IMR-90 (cell line): ENCODE data around the gene PKIG. TPM values are rescaled to one million over a fixed set of nuclear protein-coding genes. Genes with fewer than 3 reads are reported as not detected.

ENCODE experiments used
- ATAC-seq: fragments of 200-7000 bp; cut with Tn5 transposase; 2 replicates; pipeline ENCODE4 v1.9.1; 2020; ENCODE audit warnings: low read depth, mild to moderate bottlenecking, moderate library complexity
- BruUV-seq: library from RNA; stranded (reverse); fragments of 400-500 nt; replicated peaks from 2 replicates; lab custom pipeline; 2021; lab: Mats Ljungman, UMichigan
- CTCF ChIA-PET: fragments of 300-600 bp; formaldehyde crosslinking; extraction: SDS; loops from one replicate; lab custom pipeline; 2021; ENCODE audit warnings: antibody characterized with exemption; lab: Yijun Ruan, JAX
- POLR2A ChIA-PET: fragments of 300-600 bp; sonication (Branson Sonifier 250); formaldehyde crosslinking; loops from one replicate; lab custom pipeline; 2022; ENCODE audit warnings: antibody characterized with exemption; ENCODE audit not compliant: unreplicated experiment; lab: Charles Lee
- DNase-seq: peaks from one replicate; pipeline ENCODE4 v3.0.0; 2013
- H2AFZ ChIP-seq: replicated peaks from 2 replicates; pipeline ENCODE3; 2013; ENCODE audit warnings: low read length, mild to moderate bottlenecking; ENCODE audit not compliant: poor library complexity
- H2AK5ac ChIP-seq: 2 replicates; pipeline ENCODE4 v1.6.1; 2013; ENCODE audit warnings: low read depth, low read length, inconsistent platforms
- H2AK9ac ChIP-seq: replicated peaks from 2 replicates; pipeline ENCODE3; 2013; ENCODE audit warnings: mild to moderate bottlenecking, low read depth, low read length, moderate library complexity; ENCODE audit not compliant: poor library complexity
- H2BK120ac ChIP-seq: 2 replicates; pipeline ENCODE4 v1.6.1; 2013; ENCODE audit warnings: low read depth, low read length, inconsistent platforms
- H2BK15ac ChIP-seq: 3 replicates; pipeline ENCODE4 v1.6.1; 2013; ENCODE audit warnings: low read depth, low read length, inconsistent platforms
- H2BK20ac ChIP-seq: 2 replicates; pipeline ENCODE4 v1.6.1; 2013; ENCODE audit warnings: low read depth, mild to moderate bottlenecking, inconsistent platforms, low read length, moderate library complexity
- H2BK5ac ChIP-seq: 2 replicates; pipeline ENCODE4 v1.6.1; 2013; ENCODE audit warnings: mild to moderate bottlenecking, low read depth, low read length, inconsistent platforms; ENCODE audit not compliant: poor library complexity, severe bottlenecking
- H3K14ac ChIP-seq: replicated peaks from 2 replicates; pipeline ENCODE4 v1.6.1; 2013; ENCODE audit warnings: low read depth, low read length, inconsistent platforms
- H3K18ac ChIP-seq: 2 replicates; pipeline ENCODE4 v1.6.1; 2013; ENCODE audit warnings: low read depth, low read length, control low read depth
- H3K23ac ChIP-seq: 2 replicates; pipeline ENCODE4 v1.6.1; 2013; ENCODE audit warnings: low read depth, low read length, inconsistent platforms
- H3K27ac ChIP-seq: 2 replicates; pipeline ENCODE4 v1.5.1; 2013; ENCODE audit warnings: mild to moderate bottlenecking, control low read depth, low read length; ENCODE audit not compliant: insufficient read depth
- H3K27me3 ChIP-seq: 2 replicates; pipeline ENCODE4 v1.6.1; 2013; ENCODE audit warnings: low read length; ENCODE audit not compliant: control insufficient read depth, insufficient read depth
- H3K36me3 ChIP-seq: 2 replicates; pipeline ENCODE4 v1.6.1; 2013; ENCODE audit warnings: low read length, mixed read lengths; ENCODE audit not compliant: control insufficient read depth, insufficient read depth
- H3K4ac ChIP-seq: 2 replicates; pipeline ENCODE4 v1.6.1; 2013; ENCODE audit warnings: low read depth, low read length, inconsistent platforms
- H3K4me1 ChIP-seq: 2 replicates; pipeline ENCODE4 v1.6.1; 2013; ENCODE audit warnings: low read length, mixed read lengths; ENCODE audit not compliant: control insufficient read depth, insufficient read depth
- H3K4me2 ChIP-seq: 2 replicates; pipeline ENCODE4 v1.6.1; 2013; ENCODE audit warnings: low read depth, mild to moderate bottlenecking, control low read depth, low read length, moderate library complexity
- H3K4me3 ChIP-seq: 2 replicates; pipeline ENCODE4 v1.5.1; 2013; ENCODE audit warnings: low read depth, mild to moderate bottlenecking, control low read depth, low read length, moderate library complexity; ENCODE audit not compliant: insufficient read depth
- H3K56ac ChIP-seq: 2 replicates; pipeline ENCODE4 v1.6.1; 2013; ENCODE audit warnings: low read length, inconsistent platforms; ENCODE audit not compliant: insufficient read depth; ENCODE audit errors: extremely low read depth
- H3K79me1 ChIP-seq, 2 experiments: 2 replicates each; pipeline ENCODE4 v1.6.1; 2013; ENCODE audit warnings: low read length in 2 of 2, inconsistent platforms in 1 of 2, low read depth in 1 of 2
- H3K9ac ChIP-seq: 2 replicates; pipeline ENCODE4 v1.6.1; 2013; ENCODE audit warnings: low read depth, low read length, control low read depth
- H3K9me1 ChIP-seq: 2 replicates; pipeline ENCODE4 v1.6.1; 2013; ENCODE audit warnings: low read length, inconsistent platforms; ENCODE audit not compliant: insufficient read depth
- H3K9me3 ChIP-seq: 2 replicates; pipeline ENCODE4 v1.6.1; 2013; ENCODE audit warnings: low read length; ENCODE audit not compliant: control insufficient read depth, insufficient read depth
- H4K20me1 ChIP-seq: 2 replicates; pipeline ENCODE4 v1.6.1; 2013; ENCODE audit warnings: low read length, inconsistent platforms; ENCODE audit not compliant: insufficient read depth
- H4K5ac ChIP-seq: 2 replicates; pipeline ENCODE4 v1.6.1; 2013; ENCODE audit warnings: mild to moderate bottlenecking, low read depth, low read length, control low read depth
- H4K8ac ChIP-seq, 2 experiments: 2 replicates each; pipeline ENCODE4 v1.6.1; 2013; ENCODE audit warnings: low read depth in 2 of 2, low read length in 2 of 2, control low read depth in 1 of 2, inconsistent platforms in 1 of 2
- H4K91ac ChIP-seq: 2 replicates; pipeline ENCODE4 v1.6.1; 2013; ENCODE audit warnings: low read depth, low read length, inconsistent platforms; ENCODE audit not compliant: insufficient read depth
- BHLHE40 ChIP-seq: fragments of 150-350 bp; IDR thresholded peaks from 2 replicates; pipeline ENCODE4 v1.6.1; 2016; ENCODE audit warnings: mild to moderate bottlenecking, low read depth, low read length
- CEBPB ChIP-seq: IDR thresholded peaks from 2 replicates; pipeline ENCODE4 v1.6.1; 2012; ENCODE audit warnings: low read depth, low read length, improper control_type of control experiment
- CHD1 ChIP-seq: IDR thresholded peaks from 2 replicates; pipeline ENCODE4 v1.6.1; 2012; ENCODE audit warnings: low read depth, low read length, improper control_type of control experiment
- FOS ChIP-seq: fragments of 150-350 bp; IDR thresholded peaks from 2 replicates; pipeline ENCODE4 v1.6.1; 2016; ENCODE audit warnings: low read depth, low read length
- MAFK ChIP-seq: IDR thresholded peaks from 2 replicates; pipeline ENCODE4 v1.6.1; 2012; ENCODE audit warnings: low read depth, low read length, improper control_type of control experiment
- MAZ ChIP-seq: IDR thresholded peaks from 2 replicates; pipeline ENCODE4 v1.6.1; 2012; ENCODE audit warnings: low read depth, mild to moderate bottlenecking, low read length, improper control_type of control experiment, moderate library complexity, borderline replicate concordance
- MXI1 ChIP-seq: IDR thresholded peaks from 2 replicates; pipeline ENCODE4 v1.6.1; 2012; ENCODE audit warnings: low read depth, mild to moderate bottlenecking, low read length, moderate library complexity, borderline replicate concordance
- NFE2L2 ChIP-seq: fragments of 150-350 bp; IDR thresholded peaks from 2 replicates; pipeline ENCODE4 v1.6.1; 2016; ENCODE audit warnings: low read depth, mild to moderate bottlenecking, low read length
- POLR2A ChIP-seq: IDR thresholded peaks from 2 replicates; pipeline ENCODE4 v1.6.1; 2012; ENCODE audit warnings: mild to moderate bottlenecking, low read depth, low read length
- RAD21 ChIP-seq: IDR thresholded peaks from 2 replicates; pipeline ENCODE4 v1.6.1; 2012; ENCODE audit warnings: low read length, improper control_type of control experiment
- RCOR1 ChIP-seq: IDR thresholded peaks from 2 replicates; pipeline ENCODE4 v1.6.1; 2012; ENCODE audit warnings: mild to moderate bottlenecking, low read length, improper control_type of control experiment; ENCODE audit not compliant: insufficient replicate concordance
- RFX5 ChIP-seq: IDR thresholded peaks from 2 replicates; pipeline ENCODE4 v1.8.0; 2012; ENCODE audit warnings: low read depth, mild to moderate bottlenecking, low read length, moderate library complexity
- SMC3 ChIP-seq: fragments of 150-350 bp; IDR thresholded peaks from 2 replicates; pipeline ENCODE4 v1.6.1; 2016; ENCODE audit warnings: low read depth, mild to moderate bottlenecking, antibody characterized with exemption, low read length, moderate library complexity
- WGBS, 2 experiments: methylation state at CpG; one replicate each; pipeline versions ENCODE4 v1.1.5 to v1.1.7; 2013; ENCODE audit warnings: missing lambda C conversion rate in 2 of 2; ENCODE audit not compliant: insufficient read length in 1 of 2; ENCODE audit errors: extremely low coverage in 2 of 2; 5-methylcytosine and 5-hydroxymethylcytosine counted together
- dilution Hi-C: fragments of 300-500 bp; cut with HindIII; formaldehyde crosslinking; loops from one replicate; pipeline ENCODE4 v1.14.3; 2018; ENCODE audit warnings: low sequenced_read_pairs; ENCODE audit not compliant: unreplicated experiment
- in situ Hi-C: fragments of 300-500 bp; cut with MboI; formaldehyde crosslinking; loops from 3 replicates; pipeline ENCODE4 v1.14.3; 2019; ENCODE audit warnings: low sequenced_read_pairs, inconsistent platforms, mixed read lengths
- intact Hi-C: fragments of 100-400 bp; cut with micrococcal nuclease; formaldehyde crosslinking; loops from 2 replicates; pipeline ENCODE4 v1.10.0; 2022
- polyA plus RNA-seq, 3 experiments: library from polyadenylated mRNA; depleted of rRNA; stranded (reverse); fragments of >200 nt; gene quantifications; 2 replicates each; pipeline ENCODE4 v1.2.3, GENCODE V29; 2012; ENCODE audit warnings: low replicate concordance in 1 of 3
- total RNA-seq: library from RNA; depleted of rRNA; stranded (reverse); fragments of >200 nt; gene quantifications from 2 replicates; pipeline ENCODE4 v1.2.3, GENCODE V29; 2012
- TF ChIP-seq, protein P1 (sequence below): fragments of 150-350 bp; IDR thresholded peaks from 2 replicates; pipeline ENCODE4 v1.6.1; 2016; ENCODE audit warnings: low read depth, mild to moderate bottlenecking, low read length, moderate library complexity, borderline replicate concordance
- TF ChIP-seq, protein P2 (sequence below): conservative IDR thresholded peaks from 2 replicates; pipeline ENCODE4 v1.5.1; 2012; ENCODE audit warnings: mild to moderate bottlenecking, low read depth, low read length, improper control_type of control experiment
- TF ChIP-seq, protein P3 (sequence below): fragments of 150-350 bp; IDR thresholded peaks from 2 replicates; pipeline ENCODE4 v1.6.1; 2017; ENCODE audit warnings: mild to moderate bottlenecking, antibody characterized with exemption, low read length, low read depth

Gene PKIG
- total and polyA plus RNA-seq, 2 of the 4 experiments (the other 2 are of a cell fraction): 78.3 to 89.6 TPM

DNA sequence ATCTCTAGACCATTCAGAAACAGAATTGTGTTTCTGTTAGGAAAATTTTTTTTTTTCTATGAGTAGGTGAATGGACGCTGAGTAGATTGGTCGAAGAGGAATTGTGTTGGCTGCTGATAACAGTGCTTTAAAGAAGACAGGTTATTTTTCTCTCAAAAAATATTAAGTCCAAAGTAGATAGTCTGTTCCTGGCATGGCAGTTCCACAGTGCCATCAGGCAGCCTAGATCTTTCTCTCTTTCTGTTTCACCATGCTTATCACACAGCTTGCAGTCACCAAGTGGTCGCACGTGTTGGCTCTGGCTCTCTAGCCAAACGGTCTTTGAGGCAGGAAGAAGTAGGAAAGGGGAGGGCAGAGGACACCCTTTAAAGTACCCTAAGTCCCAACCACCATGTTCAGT is 38.1 kb upstream of the PKIG start:
- Histone ChIP-seq H4K5ac (no peak overlapping the region), H4K8ac (no peak overlapping the region), H3K4me2 (no peak overlapping the region), H2BK20ac (no peak overlapping the region), H3K27me3 (no peaks in the 10 kb centered on the region), H3K23ac (peak overlapping the region; percentile 53), H2BK15ac (no peak overlapping the region), H2AK5ac (peak overlapping the region; percentile 84; the same call in 1 of the 2 replicates), H3K14ac (no peak overlapping the region), H3K56ac (no peak overlapping the region), H3K27ac (no peak overlapping the region), H2AK9ac (peak overlapping the region; percentile 83), H3K79me1 (peaks cover 11 to 26% of the 10 kb centered on the region in 2 experiments), H3K4ac (peak overlapping the region; percentile 67), H3K4me1 (peaks cover 11% of the 10 kb centered on the region), H3K9me1 (no peaks in the 10 kb centered on the region), H3K18ac (no peak overlapping the region), H3K4me3 (no peak overlapping the region), H4K91ac (no peak overlapping the region), H3K9me3 (no peaks in the 10 kb centered on the region), H4K20me1 (no peaks in the 10 kb centered on the region), H2BK120ac (no peak overlapping the region), H2AFZ (no peak overlapping the region), H3K36me3 (no peaks in the 10 kb centered on the region), H2BK5ac (no peak overlapping the region), H3K9ac (no peak overlapping the region)
- no CpG with 5 or more reads among the region's 5 CpGs for WGBS, 2 experiments
- TF ChIP-seq RAD21: no peak
- no peak for TF ChIP-seq FOS
- TF ChIP-seq, protein P1, sequence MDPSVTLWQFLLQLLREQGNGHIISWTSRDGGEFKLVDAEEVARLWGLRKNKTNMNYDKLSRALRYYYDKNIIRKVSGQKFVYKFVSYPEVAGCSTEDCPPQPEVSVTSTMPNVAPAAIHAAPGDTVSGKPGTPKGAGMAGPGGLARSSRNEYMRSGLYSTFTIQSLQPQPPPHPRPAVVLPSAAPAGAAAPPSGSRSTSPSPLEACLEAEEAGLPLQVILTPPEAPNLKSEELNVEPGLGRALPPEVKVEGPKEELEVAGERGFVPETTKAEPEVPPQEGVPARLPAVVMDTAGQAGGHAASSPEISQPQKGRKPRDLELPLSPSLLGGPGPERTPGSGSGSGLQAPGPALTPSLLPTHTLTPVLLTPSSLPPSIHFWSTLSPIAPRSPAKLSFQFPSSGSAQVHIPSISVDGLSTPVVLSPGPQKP: no peak
- TF ChIP-seq RFX5: no peak
- TF ChIP-seq MXI1: no peak
- no peak for TF ChIP-seq NFE2L2
- TF ChIP-seq CEBPB: no peak
- no peak for TF ChIP-seq CHD1
- no peak for TF ChIP-seq MAFK
- no peak for TF ChIP-seq POLR2A
- no peak for TF ChIP-seq SMC3
- no peak for TF ChIP-seq BHLHE40
- TF ChIP-seq MAZ: no peak
- TF ChIP-seq, protein P2, sequence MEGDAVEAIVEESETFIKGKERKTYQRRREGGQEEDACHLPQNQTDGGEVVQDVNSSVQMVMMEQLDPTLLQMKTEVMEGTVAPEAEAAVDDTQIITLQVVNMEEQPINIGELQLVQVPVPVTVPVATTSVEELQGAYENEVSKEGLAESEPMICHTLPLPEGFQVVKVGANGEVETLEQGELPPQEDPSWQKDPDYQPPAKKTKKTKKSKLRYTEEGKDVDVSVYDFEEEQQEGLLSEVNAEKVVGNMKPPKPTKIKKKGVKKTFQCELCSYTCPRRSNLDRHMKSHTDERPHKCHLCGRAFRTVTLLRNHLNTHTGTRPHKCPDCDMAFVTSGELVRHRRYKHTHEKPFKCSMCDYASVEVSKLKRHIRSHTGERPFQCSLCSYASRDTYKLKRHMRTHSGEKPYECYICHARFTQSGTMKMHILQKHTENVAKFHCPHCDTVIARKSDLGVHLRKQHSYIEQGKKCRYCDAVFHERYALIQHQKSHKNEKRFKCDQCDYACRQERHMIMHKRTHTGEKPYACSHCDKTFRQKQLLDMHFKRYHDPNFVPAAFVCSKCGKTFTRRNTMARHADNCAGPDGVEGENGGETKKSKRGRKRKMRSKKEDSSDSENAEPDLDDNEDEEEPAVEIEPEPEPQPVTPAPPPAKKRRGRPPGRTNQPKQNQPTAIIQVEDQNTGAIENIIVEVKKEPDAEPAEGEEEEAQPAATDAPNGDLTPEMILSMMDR: no peak
- TF ChIP-seq, protein P3, sequence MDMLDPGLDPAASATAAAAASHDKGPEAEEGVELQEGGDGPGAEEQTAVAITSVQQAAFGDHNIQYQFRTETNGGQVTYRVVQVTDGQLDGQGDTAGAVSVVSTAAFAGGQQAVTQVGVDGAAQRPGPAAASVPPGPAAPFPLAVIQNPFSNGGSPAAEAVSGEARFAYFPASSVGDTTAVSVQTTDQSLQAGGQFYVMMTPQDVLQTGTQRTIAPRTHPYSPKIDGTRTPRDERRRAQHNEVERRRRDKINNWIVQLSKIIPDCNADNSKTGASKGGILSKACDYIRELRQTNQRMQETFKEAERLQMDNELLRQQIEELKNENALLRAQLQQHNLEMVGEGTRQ: no peak
- no peak for TF ChIP-seq RCOR1
- no TSS peak for BruUV-seq
- intact Hi-C loops: no loop called here
- ChIA-PET POLR2A (no interaction called here), CTCF (no interaction called here)
- DNase-seq (no peak), ATAC-seq (no peak)
- dilution Hi-C loops: no loop called here
- in situ Hi-C loops: no loop called here
